Suppressor macrophage treated with lipopolysaccharide for 1 hour (primary cell): ENCODE measurements around the gene TMEM52.
"Not testable (repeated sequence)": the region's sequence is repeated elsewhere in the genome, so short reads cannot be mapped to it uniquely, and the experiment has no call there.

Experiments used
- DNase-seq, 3 donors: peaks; one replicate each; pipeline ENCODE4 v3.0.0-alpha.2; 2020 to 2022

The TMEM52 gene

DNA sequence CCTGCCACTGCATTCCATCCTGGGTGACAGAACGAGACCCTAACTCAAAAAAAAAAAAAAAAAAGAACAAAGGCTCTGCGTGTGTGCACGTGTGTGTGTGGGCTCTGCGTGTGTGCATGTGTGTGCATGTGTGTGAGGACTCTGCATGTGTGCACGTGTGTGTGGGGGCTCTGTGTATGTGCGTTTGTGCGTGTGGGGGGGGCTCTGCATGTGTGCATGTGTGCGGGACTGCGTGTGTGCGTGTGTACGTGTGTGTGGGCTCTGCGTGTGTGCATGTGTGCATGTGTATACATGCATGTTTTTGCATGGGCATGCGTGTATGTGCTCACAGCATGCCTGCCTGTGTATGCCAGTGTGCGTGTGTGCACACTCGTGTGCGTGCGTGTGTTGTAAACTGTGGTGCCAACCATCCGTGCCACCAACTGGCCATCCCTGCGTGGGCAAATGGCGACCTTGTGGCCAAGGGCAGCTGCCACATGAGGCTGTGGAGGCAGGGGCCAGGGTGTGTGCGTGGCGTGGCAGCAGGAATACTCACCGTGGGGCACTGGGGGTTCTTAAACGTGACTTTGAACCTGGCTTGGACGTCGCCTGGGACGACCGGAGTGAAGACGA, 26.8 kb upstream of the TMEM52 start:
- no peak for DNase-seq

DNA sequence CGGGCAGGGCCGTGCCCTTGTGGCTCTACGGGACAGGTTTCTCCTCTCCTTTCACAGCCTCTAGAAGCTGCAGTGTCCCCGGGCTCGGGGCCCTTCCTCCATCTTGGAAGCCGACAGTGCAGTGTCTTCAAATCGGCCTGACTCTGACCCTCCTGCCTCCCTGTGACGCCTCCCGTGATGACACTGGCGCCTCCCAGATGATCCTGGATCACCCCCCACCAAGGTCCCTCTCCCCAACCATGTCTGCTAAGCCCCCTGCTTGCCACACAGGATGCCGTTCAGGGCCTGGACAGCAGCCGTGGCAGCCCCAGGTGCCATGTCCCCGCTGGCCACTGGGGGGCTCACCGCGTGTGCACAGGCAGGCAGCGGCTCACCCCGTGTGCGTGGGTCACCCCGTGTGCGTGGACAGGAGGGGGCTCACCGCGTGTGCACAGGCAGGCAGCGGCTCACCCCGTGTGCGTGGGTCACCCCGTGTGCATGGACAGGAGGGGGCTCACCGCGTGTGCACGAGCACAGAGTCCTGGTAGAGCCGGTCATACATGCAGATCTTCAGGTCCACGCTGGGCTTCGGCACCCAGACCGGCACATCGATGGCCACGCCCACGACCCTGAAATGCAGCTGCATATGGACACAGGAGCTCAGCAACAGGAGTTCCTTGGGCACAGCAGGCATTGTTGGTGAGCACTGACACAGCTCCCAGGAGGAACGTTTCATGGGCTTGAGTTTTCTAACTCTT, 24.9 kb upstream of the TMEM52 start:
- DNase-seq, result peak; percentile 55 to 80 (median 62)

DNA sequence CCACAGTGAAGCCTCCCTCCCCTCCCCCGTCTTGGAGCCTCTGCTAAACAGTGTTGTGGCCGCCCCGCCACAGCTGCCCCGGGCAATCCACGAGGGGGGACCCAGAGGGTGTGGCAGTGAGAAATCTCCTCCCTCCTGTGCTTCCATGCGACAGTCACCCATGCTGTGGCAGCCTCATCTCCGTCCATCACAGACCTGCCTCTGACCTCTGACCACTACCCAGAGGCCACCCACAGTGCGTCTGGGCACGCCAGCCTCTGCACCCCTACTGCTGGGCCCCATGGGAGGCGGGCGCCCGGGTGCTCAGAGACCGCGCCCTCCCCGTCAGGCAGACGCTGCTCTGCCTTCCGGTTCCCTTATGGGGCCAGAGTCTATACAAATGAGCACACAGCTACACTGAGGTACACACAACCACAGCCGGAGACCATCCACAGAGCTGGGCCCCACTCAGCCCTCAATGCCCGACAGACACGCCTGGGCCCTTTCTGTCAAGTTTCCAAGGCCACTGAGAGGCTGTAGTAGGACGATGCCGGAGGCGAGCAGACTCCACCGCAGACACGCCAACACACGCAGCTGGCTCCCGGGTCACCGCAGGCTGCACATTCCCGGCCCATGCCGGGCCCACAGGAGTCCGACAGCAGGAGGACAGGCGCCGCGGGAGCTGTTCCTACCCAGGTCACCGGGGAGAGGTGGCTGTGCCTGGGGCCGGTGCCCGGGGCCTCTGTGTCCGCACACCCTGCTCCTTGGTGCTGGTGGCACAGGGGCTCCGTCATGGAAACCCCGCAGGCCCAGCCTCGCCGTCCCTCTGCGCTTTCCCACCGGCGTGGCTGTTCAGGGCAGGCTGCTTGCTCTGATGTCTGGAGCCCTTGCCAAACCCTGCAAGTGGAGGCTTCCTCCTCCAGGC, 23.9 kb upstream of the TMEM52 start:
- no peak for DNase-seq

DNA sequence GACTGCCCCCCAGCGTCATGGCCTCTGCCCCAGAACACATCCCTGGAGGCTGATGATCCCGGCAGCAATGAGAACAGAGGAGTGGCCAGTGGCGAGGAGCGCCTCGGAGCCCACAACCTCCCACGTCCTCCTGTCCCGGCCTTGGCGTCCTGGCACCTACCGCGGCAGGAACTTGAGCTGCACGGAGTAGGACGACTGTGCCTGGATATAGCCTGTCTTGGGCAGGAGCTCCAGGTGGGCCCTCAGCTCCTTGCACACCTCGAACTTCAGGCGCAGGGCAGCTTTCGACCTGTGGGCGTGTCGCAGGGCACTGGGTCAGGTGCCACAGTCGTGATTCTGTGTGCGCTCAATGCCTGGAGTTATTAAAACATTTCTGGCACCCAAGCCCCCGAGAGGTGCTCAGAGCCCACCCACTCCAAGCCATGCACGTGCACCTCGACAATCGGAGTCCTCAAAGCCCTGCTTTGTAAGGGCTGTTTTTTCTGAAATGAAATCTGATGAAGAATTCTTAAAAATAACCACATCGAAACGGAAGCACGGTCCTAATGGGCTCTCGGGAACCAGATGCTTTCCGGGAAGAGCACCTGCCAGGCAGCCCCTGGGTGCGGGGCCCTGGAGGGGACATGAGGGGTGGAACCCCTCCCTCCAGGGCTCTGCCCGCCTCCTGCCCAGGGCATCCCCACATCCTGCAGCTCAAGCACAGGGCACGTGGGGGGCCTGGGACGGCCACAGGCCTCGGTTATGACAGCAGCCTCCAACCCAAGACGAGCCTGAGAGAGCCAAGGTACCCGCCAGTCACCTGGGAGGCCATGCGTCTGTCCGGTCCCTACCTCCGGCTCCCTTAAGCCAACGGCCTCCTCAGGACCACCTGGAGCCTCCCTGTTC, 23.0 kb upstream of the TMEM52 start:
- no peak for DNase-seq

DNA sequence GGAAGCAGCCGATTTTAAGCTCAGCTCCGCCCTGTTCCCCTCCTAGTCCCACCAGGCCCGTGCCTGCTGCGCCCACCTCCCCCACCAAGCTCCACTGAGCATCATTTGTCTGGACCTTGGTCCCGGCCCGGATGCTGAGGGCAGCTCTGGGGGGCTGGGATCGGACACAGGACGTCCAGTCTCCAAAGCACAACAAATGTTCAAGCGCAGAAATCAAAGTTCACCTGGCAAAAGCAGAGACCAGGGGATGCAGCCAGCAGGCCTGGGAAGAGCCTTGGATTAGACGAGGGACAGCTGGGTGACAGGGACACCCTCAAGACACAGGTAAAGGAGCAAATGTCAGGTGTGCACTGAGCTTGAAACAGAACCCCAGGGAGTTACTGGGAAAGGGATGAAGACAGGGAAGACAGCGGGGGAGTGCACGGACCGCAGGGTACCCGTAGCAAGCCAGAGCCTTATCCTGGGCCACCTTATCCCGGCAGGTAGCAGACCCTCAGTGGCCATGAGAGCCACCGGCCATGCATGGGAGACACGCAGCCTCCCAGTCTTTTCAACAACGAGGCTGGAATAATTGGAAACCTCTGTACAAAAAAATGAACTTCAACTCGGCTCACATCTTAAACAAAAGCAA, 22.2 kb upstream of the TMEM52 start:
- DNase-seq, result no peak

DNA sequence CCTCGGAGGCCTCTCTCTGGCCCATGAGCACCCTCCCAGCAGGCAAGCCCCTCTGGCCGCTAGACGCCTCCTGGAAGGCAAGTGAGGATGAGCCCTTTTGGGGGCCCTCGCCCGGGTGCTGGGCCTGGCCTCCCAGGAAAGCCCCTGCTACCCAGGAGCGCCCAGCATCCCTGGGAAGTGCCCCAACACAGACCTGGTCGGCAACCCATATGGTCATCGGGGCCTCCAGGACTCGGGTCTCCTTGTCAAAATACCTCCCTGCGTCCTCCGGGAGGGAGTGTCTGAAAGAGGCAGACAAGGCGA, 21.0 kb upstream of the TMEM52 start:
- no peak for DNase-seq

DNA sequence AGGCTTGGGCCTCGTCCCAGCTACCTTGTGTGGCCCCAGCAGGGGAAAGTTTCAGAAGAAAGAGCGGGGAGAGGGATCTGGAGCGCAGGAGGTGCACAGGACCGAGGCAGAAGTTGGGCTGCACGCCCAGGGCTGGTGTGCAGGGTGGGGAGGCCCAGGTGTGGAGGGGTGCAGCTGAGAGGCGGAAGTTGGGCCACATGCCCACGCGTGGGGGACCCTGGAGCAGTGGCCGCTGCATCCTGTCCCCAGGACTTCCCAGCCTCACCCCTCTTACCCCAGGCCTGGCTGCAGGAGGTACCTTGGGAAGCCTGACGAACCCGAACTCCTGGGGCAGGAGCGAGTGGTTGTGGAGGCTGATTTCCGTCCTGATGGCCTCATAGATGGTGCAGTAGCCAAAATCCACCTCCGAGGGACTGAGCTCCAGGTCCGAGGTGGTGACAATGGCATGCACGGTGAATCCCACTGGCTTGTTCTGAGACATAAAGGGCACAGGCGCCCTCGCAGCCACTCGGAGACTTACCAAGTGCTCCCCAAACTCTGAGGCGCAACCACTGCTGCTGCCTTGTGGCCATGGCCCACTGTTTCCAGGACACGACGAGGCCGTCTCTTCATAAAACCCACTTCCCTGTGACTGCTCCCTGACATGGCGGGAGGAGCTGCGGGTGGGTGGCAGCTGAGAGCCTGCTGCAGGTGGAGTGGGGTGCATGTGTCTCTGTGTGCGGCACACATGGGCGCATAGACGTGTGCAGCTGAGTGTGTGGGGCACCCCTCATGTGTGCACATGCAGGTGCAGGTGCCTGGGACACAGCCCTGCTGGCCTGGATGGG, 20.4 kb upstream of the TMEM52 start:
- no peak for DNase-seq

DNA sequence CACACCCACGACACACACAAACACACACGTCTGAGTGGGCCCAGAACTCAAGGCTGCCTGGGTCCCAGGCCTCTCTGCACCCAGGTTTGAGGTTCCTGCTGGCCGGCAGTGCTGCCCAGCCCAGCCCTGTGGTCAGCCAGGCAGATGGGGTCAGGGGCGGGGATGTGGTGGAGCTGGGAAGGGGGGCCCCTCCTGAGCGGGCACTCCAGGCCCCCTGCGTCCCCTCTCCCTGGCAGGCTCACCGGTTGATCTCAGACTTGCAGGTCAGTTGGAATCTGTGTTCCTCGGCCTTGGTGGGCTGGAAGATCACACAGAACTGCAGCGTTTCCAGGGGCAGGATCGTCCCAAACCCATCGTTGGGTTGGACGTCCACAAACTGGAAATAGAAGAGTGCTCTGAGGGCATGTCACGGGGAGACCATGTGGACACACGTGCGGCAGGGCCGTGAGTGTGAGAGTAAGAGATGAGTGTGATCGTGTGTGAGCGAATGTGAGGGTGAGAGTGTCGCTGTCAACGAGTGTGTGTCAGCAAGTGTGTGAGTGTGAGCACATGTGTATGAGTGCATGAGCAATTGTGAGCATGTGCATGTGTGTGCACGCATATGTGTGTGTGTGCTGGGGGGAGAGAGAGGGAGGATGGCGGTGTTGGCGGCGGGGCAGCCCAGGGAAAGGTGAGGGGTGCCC, 19.7 kb upstream of the TMEM52 start:
- no peak for DNase-seq

DNA sequence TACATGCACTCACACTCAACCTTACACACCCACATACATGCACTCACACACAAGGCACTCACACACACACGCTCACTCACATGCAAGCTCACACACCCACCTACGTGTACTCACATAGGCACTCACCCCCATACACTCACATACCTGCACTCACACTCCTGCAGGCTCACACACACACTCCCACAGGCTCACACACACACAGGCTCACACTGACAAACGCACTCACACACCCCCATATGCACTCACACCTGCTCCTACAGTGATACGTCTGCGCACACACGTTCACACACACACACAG, 19.1 kb upstream of the TMEM52 start:
- DNase-seq, result no peak

DNA sequence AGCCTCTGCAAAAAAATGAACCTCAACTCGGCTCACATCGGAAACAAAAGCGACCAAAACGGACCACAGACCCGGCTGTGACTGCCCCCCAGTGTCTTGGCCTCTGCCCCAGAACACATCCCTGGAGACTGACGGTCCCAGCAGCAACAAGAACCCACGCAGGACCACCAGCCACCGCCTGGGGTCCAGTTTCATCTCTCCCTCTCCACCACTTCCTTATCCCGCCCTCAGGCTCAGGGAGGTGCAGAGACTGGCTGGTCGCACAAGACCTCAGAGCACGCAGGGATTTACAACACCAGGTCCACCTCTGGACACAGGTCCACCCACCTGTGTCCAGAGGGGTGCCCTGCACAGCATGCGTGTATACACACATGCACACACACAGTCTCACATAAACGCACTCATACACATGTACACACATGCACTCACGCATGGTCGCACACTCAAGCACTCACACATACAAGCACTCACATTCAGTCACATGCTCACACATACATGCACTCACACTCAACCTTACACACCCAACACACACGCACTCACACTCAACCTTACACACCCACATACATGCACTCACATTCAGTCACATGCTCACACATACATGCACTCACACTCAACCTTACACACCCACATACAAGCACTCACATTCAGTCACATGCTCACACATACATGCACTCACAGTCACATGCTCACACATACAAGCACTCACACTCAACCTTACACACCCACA, 18.6 kb upstream of the TMEM52 start:
- no peak for DNase-seq

DNA sequence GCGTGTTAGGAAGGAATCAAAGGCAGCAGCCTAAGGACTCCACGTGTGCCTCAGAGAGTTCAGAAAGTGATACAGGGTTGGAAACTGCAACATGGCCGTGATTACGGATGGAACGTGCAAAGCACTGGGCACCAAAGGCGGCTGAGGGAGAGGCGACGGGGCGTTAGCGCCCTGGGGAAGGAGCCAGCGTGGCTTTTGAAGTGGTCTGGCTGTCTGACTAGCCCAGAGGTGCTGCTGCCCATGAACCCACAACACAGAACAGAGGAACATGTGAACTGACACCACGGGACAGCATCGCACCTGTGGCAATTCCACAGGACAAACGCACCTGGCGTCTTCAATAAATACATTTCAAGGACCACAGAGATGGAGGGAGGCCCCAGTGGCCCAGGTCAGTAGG, 18.0 kb upstream of the TMEM52 start:
- DNase-seq, result no peak

DNA sequence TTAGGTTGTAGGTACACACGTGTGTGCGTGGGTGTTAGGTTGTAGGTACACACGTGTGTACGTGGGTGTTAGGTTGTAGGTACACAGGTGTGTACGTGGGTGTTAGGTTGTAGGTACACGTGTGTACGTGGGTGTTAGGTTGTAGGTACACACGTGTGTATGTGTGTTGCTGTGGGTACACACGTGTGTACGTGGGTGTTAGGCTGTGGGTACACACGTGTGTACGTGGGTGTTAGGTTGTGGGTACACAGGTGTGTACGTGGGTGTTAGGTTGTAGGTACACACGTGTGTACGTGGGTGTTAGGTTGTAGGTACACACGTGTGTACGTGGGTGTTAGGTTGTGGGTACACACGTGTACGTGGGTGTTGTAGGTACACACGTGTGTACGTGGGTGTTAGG, 15.8 kb upstream of the TMEM52 start:
- DNase-seq, result not testable (repeated sequence)

DNA sequence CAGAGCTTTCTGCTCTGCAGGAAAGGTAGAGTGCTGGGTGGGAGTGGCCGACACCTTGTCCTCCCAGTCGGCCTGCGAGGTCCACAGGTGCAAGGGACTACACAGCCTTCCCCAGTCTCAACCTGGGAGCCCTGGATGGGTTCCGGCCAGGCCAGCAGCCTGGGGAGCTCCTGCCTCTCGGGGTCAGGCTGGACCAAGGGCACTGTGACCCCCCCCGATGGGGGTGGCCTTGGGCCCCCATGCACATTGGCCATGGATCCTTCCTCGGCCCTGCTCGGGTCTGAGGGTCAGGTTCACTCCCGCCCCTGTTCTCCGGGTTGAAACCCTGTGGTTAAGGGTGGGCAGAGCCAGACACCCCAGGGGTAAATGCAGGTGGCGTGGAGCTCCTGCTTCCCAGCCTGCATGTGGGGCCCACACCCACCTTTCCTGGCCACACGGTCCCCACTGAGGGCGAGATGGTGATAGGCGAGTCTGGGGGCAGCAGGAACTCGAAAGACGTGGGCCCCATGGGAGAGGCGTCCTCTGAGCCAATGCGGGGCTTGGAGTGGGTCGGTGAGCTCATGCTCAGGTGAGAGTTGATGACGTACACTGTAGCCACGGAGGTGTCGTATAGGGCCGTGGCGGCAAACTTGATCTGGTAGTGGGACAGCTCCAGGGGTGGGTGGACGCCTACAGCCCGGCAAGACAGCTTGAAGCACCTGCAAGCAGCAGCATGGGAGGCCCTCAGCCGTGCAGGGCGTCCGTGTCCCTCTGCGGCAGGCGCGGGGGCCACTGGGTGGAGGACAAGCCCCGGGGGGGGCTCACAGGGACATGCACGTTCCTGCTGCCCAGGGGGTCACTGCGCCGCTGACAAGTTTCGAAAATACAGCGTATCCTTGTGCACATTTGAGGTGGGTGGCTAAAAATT, 10.8 kb upstream of the TMEM52 start:
- no peak for DNase-seq

DNA sequence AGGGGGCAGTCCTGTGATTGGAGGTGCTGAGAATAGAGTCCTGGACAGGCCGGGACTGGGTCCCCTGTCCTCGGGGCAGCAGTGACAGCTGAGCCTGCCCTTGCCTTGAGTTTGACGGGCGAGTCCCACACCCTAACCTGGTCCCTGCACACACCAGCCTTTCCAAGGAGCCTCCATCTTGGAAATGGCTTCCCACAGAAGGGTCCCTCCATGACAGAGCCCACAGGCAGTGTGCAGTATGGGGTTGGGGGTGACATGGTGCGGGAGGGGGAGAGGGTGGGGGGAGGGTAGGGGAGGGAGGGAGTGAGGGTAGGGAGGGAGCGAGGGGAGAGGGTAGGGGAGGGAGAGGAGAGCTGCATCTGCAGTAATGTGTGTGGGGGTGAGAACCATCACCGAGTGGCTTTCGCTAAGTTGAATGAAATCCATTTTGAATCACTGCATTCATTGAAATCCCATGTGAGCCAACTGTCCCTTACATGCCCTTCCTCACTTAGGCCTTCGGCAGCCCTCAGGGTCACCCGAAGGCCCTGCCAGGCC, 10.1 kb upstream of the TMEM52 start:
- no peak for DNase-seq

DNA sequence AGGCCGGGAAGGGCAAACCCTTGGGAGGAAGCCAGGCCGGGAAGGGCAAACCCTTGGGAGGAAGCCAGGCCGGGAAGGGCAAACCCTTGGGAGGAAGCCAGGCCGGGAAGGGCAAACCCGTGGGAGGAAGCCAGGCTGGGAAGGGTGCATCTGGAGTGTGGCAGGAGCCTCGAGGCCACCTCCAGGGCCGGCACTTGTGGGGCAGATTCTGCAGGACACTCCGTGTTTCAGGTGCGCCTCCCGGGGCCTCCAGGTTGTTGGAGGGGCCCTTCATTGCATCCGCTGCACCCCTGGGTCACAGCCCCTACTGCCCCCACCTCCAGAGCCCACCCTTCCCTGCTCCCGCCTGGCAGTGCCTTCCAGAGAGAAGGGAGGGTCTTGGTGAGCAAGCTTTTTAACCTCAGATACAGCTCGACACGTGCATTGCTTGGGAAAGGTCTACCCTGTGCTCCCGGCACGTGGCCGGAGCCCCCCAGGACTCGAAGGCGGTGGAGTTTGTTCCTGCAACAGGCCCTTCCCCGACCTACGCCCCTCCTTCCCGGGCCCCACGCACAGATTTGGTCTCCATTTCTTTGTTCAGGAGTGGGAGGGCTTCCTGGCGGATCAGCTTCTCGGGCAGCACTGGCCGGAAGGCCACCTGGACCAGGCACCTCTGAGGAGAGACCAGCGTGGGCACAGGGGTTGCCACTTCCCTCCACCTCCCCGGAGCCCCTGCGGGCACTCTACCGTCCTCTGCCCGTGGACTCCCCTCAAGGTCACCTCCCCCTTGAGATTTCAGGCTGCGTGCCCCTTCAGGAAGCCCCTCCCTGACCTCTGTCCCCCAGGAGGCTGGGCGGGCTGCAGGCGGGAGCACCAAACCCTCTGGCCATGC, 9.4 kb upstream of the TMEM52 start:
- DNase-seq, result no peak

DNA sequence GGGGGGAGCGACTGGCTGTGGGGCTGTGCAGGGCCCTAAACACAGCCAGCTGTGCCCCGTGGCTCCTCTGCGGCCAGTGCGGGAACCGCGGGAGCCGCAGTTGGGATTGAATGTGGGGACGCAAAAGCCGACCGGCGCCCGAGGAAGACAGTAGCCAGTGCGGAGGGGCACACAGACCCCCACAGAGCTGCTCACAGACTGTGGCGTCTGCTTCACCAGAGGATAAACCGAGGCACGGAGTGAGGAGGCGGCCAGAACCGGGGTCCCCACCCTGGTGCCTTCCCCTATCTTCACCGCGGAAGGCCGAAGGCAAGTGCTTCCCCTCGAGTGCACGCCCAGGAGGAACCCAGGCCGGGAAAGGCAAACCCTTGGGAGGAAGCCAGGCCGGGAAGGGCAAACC, 8.7 kb upstream of the TMEM52 start:
- no peak for DNase-seq

DNA sequence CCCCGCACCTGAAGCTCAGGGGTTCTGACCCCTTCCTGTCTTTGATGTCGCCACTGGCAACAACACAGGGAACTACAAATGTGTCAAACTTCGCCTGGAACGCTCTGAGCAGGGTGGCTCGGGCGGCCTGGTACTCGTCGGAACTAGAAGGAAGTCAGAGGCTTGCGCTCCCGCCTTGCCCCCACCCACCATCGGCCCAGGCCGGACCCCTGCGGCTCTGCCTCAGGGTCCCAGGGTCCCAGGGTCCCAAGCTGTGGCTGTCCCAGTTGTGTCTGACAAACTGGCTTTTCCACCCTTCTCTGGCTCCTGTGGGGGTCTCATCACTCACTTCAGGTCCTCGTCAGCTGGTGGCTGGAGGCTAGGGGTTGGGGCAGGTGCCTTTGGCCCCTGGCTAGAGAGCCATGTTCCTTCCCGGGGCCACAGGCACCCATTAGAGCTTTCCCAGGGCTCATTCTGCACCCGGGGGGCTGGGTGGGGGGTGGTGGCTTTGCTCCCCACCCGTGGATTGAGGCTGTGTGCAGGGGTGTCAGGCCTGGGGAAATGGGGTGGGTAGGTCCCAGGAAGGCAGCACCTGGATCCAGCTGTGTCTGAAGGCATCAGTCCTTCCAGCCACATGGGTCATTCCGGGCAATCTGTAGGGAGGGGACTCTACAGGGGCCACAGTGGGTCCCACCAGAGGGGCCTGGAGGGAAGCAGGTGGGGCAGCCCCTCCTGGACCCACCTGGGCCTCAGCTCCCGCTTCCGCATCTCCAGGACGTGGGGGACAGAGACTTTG, 8.0 kb upstream of the TMEM52 start:
- no peak for DNase-seq
